SK-N-MC (cell line): ENCODE measurements around the gene USP3.

ENCODE experiments used
- EZH2 ChIP-seq: fragments of 200-600 bp; sonication (generic); IDR thresholded peaks from one replicate; pipeline ENCODE4 v1.6.1; 2017; ENCODE audit warnings: antibody characterized with exemption
- POLR2AphosphoS5 ChIP-seq: IDR thresholded peaks from 2 replicates; pipeline ENCODE4 v1.6.1; 2012; ENCODE audit warnings: mild to moderate bottlenecking, low read depth, low read length, borderline replicate concordance

- TF ChIP-seq POLR2AphosphoS5 (no peak), EZH2 (no peak)
Observed at GRCh38 chr15:63503739-63504246, 600 bp upstream of the USP3 start.
